Smooth muscle cell (in vitro differentiated cells): Measurements from ENCODE around the gene CD68. TPM values are rescaled to one million over a fixed set of nuclear protein-coding genes. Genes with fewer than 3 reads are reported as not detected.
"Not testable (repeated sequence)": the region's sequence is repeated elsewhere in the genome, so short reads cannot be mapped to it uniquely, and the experiment has no call there.

Experiments used
- DNase-seq: peaks from one replicate; lab custom pipeline; 2025; ENCODE audit not compliant: unreplicated experiment; lab: John Stamatoyannopoulos, UW
- H2AFZ ChIP-seq: fragments of 200-600 bp; sonication (generic); 2 replicates; pipeline ENCODE4 v1.6.0; 2016; ENCODE audit warnings: antibody characterized with exemption, low read depth, mild to moderate bottlenecking
- H3F3A ChIP-seq: fragments of 200-600 bp; sonication (generic); 2 replicates; pipeline ENCODE4 v1.6.0; 2017; ENCODE audit warnings: antibody characterized with exemption, low read depth
- H3K27ac ChIP-seq: fragments of 200-600 bp; sonication (generic); 2 replicates; pipeline ENCODE4 v1.5.1; 2016; ENCODE audit warnings: low read depth, mild to moderate bottlenecking
- H3K27me3 ChIP-seq: fragments of 200-600 bp; sonication (generic); 2 replicates; pipeline ENCODE4 v1.6.1; 2016; ENCODE audit warnings: low read depth, mild to moderate bottlenecking
- H3K36me3 ChIP-seq: fragments of 200-600 bp; sonication (generic); 2 replicates; pipeline ENCODE4 v1.5.1; 2016; ENCODE audit warnings: low read depth
- H3K4me1 ChIP-seq: fragments of 200-600 bp; sonication (generic); 2 replicates; pipeline ENCODE4 v1.5.1; 2016; ENCODE audit warnings: low read depth
- H3K4me2 ChIP-seq: fragments of 200-600 bp; sonication (generic); 2 replicates; pipeline ENCODE4 v1.6.0; 2016; ENCODE audit warnings: mild to moderate bottlenecking
- H3K4me3 ChIP-seq: fragments of 200-600 bp; sonication (generic); 2 replicates; pipeline ENCODE4 v1.5.1; 2016; ENCODE audit warnings: mild to moderate bottlenecking
- H3K79me2 ChIP-seq: fragments of 200-600 bp; sonication (generic); 2 replicates; pipeline ENCODE4 v1.6.0; 2016; ENCODE audit warnings: low read depth, mild to moderate bottlenecking
- H3K9ac ChIP-seq: fragments of 200-600 bp; sonication (generic); 2 replicates; pipeline ENCODE4 v1.6.0; 2016; ENCODE audit warnings: low read depth
- H3K9me3 ChIP-seq: fragments of 200-600 bp; sonication (generic); replicated peaks from 2 replicates; pipeline ENCODE4 v1.5.1; 2016; ENCODE audit warnings: low read depth
- H4K20me1 ChIP-seq: fragments of 200-600 bp; sonication (generic); 2 replicates; pipeline ENCODE4 v1.6.0; 2016; ENCODE audit warnings: low read depth
- WGBS: methylation state at CpG from one replicate; pipeline ENCODE4 v1.1.7; 2016; ENCODE audit warnings: low lambda C conversion rate; 5-methylcytosine and 5-hydroxymethylcytosine counted together
- polyA plus RNA-seq: library from polyadenylated mRNA; unstranded; fragments of >200 nt; fragmentation: Nextera tagmentation; extraction: Ambion mirVana; gene quantifications from 2 replicates; pipeline ENCODE4 v1.2.1, GENCODE V29; 2016
- total RNA-seq: library from RNA; depleted of rRNA; stranded (reverse); fragments of >200 nt; gene quantifications from 2 replicates; pipeline ENCODE4 v1.2.3, GENCODE V29; 2014
- TF ChIP-seq, protein P1 (sequence below): fragments of 200-600 bp; sonication (generic); IDR thresholded peaks from 2 replicates; pipeline ENCODE4 v1.5.1; 2017; ENCODE audit warnings: borderline replicate concordance, mild to moderate bottlenecking, antibody characterized with exemption; ENCODE audit not compliant: insufficient read depth, poor library complexity, severe bottlenecking

CD68 gene
- total and polyA plus RNA-seq, 2 experiments from 2014 or later, result 22.7 to 27.5 TPM

DNA sequence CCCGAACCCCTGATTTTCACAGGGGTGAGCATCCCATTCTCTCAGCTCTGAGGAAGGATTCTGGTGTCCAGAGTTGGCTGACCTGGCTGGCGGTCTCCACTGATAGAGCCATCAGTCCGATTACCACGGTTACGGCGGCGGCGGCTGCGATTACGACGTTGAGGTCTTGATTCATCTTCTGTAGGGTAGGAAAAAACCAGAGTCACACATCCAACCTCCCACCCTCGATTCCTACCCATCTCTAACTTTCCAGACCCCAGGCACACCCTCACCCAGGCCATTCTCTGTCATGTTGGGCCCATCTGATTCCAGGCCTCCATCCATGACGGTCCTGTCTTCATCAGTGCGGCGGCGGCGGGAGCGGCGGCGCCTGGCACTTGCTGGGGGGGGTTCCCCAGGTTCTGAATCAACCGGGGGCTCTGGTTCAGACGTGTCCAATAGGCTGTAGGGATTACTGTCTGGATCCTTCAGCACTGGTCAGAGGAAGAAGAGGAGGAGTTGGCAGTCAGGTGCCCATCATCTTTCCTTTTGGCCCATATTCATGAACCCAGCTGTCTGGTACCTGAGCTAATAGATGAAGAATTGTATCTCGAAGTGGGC, 13.1 kb downstream of the CD68 start:
- Histone ChIP-seq H3K4me1 (peaks cover 23% of the 10 kb centered on the region), H3K27ac (no peak overlapping the region), H3K9ac (no peak overlapping the region), H3K36me3 (peaks cover 10% of the 10 kb centered on the region), H2AFZ (no peak overlapping the region), H4K20me1 (peaks cover 9% of the 10 kb centered on the region), H3K4me2 (no peak overlapping the region), H3K9me3 (no peaks in the 10 kb centered on the region), H3K27me3 (no peaks in the 10 kb centered on the region), H3K79me2 (no peaks in the 10 kb centered on the region), H3F3A (no peaks in the 10 kb centered on the region), H3K4me3 (no peak overlapping the region)
- TF ChIP-seq, protein P1, sequence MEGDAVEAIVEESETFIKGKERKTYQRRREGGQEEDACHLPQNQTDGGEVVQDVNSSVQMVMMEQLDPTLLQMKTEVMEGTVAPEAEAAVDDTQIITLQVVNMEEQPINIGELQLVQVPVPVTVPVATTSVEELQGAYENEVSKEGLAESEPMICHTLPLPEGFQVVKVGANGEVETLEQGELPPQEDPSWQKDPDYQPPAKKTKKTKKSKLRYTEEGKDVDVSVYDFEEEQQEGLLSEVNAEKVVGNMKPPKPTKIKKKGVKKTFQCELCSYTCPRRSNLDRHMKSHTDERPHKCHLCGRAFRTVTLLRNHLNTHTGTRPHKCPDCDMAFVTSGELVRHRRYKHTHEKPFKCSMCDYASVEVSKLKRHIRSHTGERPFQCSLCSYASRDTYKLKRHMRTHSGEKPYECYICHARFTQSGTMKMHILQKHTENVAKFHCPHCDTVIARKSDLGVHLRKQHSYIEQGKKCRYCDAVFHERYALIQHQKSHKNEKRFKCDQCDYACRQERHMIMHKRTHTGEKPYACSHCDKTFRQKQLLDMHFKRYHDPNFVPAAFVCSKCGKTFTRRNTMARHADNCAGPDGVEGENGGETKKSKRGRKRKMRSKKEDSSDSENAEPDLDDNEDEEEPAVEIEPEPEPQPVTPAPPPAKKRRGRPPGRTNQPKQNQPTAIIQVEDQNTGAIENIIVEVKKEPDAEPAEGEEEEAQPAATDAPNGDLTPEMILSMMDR, result no peak
- DNase-seq, result no peak
- 99% methylated on average over 23 of the region's 23 CpGs for whole genome bisulfite sequencing

GRCh38 chr17:7593296-7593695, 13.9 kb downstream of the CD68 start:
- Histone ChIP-seq H3K9me3 (no peaks in the 10 kb centered on the region), H3K4me2 (no peak overlapping the region), H3K36me3 (peaks cover 10% of the 10 kb centered on the region), H3K27ac (no peak overlapping the region), H3K27me3 (no peaks in the 10 kb centered on the region), H3K9ac (no peak overlapping the region), H3F3A (no peaks in the 10 kb centered on the region), H3K4me1 (peaks cover 23% of the 10 kb centered on the region), H3K4me3 (no peak overlapping the region), H3K79me2 (no peaks in the 10 kb centered on the region), H2AFZ (no peak overlapping the region), H4K20me1 (peaks cover 9% of the 10 kb centered on the region)
- TF ChIP-seq, protein P1, result no peak
- no peak for DNase-seq
- WGBS, result 94% methylated on average over 12 of the region's 12 CpGs

DNA sequence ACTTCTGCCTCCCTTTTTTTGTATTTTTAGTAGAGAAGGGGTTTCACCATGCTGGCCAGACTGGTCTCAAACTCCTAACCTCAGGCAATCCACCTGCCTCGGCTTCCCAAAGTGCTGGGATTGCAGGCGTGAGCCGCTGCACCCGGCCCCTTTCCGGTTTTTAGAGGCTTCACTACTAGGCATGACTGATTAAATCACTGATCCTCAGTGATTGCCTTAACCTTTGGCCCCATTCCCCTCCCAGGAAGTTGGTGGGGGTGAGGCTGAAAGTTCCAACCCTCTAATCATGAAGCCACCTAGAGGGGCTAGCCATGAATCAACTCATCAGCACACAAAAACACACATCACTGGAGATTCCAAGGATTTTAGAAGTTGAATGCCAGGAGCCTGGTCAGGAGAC, 18.1 kb downstream of the CD68 start:
- not testable (repeated sequence) for H4K20me1 ChIP-seq, H3K9ac ChIP-seq, DNase-seq, H3K4me2 ChIP-seq, H3K4me3 ChIP-seq, H3K27ac ChIP-seq, H3K27me3 ChIP-seq, H2AFZ ChIP-seq, H3F3A ChIP-seq, H3K79me2 ChIP-seq, H3K4me1 ChIP-seq, H3K9me3 ChIP-seq
- WGBS, result 76% methylated on average over 5 of the region's 5 CpGs
- peaks cover 17% of the 10 kb centered on the region for H3K36me3 ChIP-seq

DNA sequence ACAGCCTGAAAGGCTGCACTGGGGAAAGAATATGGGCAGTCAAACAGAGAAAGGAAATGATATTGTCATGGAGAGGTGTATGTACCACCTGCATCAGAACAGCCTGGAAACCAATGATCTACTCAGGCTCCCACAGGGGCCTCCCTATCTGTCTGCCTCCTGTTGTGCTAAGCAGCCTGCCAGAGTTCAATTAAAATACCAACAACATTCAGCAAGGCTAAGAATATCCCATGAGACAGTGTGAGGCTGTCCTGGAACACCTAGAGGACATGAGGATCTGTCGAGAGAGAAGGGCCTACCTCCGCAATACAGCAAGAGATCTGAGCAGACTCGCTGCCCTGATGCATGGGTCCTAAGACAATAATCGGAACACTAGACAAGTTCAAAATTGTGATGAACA, 26.8 kb downstream of the CD68 start:
- Histone ChIP-seq H3F3A (no peaks in the 10 kb centered on the region), H3K4me1 (no peaks in the 10 kb centered on the region), H2AFZ (no peak overlapping the region), H3K4me3 (no peak overlapping the region), H4K20me1 (peaks cover 58% of the 10 kb centered on the region), H3K9me3 (no peaks in the 10 kb centered on the region), H3K36me3 (peaks cover 11% of the 10 kb centered on the region), H3K79me2 (peaks cover 49% of the 10 kb centered on the region), H3K9ac (no peak overlapping the region), H3K27ac (no peak overlapping the region), H3K27me3 (no peaks in the 10 kb centered on the region), H3K4me2 (no peak overlapping the region)
- 98% methylated on average over 4 of the region's 4 CpGs for WGBS
- no peak for DNase-seq
- TF ChIP-seq, protein P1, result no peak
